HG03135 (cell line): ENCODE results near the gene OPRL1.

Experiments
- ATAC-seq: cut with Tn5 transposase; IDR thresholded peaks from one replicate; pipeline ENCODE4 v1.9.1; 2021; ENCODE audit warnings: mild to moderate bottlenecking, moderate library complexity; ENCODE audit not compliant: unreplicated experiment

OPRL1 gene

GRCh38 chr20:64042054-64042781, 37.7 kb upstream of the OPRL1 start:
- ATAC-seq, result no peak

DNA sequence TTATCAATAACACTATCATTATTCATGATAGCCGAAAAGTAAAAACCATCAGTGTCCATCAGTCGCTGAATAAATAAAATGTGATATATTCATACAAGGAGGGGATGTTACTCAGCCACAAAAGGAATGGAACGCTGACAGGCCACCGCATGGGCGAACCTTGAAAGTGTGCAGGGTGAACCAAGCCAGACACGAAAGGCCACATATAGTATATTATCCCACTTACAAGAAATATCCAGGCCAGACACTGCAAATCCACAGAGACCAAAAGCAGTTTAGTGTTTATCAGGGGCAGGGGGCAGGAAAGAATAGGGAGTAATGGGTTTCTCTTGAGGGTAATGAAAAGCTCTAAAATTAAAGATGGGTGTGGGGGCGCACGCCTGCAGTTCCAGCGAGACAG, 36.1 kb upstream of the OPRL1 start:
- ATAC-seq, result no peak

DNA sequence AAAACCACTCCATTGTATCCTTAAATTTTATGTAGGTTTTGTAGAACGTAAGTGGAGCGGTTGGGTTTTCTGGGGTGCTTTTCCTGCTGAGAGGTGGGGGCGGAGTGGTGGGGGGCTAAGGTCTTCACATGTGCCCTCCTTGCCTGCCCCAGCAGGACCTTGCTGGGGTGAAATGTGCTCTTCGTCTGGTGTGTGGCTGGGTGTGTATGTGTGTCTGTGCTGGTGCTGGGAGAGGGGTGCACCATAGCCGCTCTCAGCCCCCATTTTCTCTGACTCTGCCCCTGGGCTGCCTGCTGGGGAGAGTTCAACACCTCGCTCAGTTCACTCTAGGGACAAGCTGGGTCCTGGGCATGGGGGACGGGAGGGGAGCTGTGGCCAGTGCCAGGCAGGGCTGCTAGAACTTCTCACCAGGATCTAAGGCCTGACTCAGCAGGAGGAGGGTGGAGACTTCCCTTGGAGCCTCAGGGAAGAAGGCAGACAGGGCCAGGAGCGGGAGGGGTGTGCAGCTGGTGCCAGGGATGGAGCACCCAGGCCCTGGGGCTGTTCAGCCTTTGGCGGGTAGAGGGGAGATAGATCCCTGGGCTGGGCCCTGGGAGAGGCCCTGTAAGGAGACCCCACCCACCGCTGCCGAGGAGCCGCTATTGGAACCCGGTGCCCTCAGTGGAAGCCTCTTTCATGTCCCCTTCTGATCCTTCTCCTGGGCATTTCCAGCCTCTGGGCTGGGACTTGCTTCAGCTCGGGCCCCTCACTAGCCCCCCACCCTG, 35.2 kb upstream of the OPRL1 start:
- ATAC-seq, result no peak

DNA sequence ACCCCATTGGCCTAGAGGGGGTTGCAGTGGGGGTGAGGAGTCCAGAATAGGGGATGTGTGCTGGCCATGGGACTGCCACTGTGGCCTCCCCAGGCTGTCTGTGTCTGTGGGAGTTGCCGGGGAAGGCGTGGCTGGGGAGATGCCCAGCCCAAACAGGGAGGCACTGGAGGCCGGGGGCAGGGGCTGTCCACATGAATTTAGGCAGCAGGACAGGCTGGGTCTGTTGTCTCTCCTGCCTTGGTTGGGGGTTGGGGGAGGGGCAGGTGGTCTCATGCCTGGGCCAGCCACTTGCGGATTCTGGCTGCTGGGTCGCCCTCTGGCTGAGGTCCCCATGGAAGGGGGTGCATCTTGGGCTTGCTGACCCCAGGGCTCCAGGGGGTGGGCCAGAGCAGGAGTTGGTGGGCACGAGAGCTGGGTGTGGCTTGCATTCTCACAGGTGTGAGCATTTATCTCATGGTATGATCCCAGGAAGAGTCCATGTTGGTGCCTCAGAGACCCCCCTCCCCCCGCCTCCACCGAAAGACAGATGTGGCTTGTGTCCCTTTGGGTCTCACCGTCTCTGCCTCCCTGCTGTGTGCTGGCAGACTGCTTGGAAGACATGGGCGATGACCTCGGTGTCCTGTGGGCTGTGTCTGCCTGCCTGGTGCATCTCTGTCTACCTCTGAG, 34.4 kb upstream of the OPRL1 start:
- ATAC-seq, result no peak

DNA sequence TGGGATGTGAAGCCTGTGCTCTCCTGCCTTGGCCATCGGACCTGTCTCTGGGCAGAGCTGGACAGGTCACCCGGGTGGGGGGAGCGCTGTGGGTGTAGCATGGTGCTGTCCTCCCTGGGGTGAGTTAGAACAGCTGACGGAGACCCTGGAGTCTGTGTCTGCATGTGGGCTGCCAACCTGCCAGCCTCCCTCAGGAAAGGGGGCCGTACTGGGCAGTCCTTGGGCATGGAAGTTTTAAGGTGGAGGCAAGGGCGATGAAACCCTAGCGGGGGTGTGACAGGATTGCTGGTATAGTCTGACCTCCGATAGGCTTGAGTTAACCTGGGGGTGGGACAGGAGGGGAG, 32.9 kb upstream of the OPRL1 start:
- ATAC-seq, result no peak

- no peak for ATAC-seq
Measured at GRCh38 chr20:64047968-64048401, 31.9 kb upstream of the OPRL1 start.

DNA sequence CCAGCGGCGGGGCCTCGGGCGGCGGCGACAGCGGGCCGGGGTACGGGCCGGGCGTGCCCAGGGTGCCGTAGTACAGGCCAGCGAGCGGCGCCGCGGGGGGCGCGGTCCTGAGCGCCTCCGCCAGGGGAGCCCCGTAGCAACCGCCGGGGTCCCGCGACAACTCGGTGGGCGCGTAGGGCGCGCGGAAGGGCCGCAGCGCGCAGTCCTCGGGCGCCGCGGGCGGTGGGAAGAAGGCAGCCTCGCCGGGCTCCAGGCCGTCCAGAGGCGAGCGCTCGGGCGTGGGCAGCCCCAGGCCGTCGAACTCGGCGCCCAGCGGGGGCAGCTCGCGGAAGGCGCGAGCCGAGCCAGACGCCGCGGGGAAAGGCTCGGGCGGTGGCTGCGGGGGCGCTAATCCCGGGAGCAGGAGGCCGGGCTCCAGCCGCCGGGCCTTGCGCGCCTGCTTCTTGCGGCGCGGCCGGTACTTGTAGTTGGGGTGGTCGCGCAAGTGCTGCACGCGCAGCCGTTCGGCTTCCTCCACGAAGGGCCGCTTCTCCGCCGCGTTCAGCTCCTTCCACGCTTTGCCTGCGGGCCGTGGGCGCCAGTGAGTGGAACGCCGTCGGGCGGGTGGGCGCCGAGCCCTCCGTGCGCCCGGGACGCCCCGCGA, 31.4 kb upstream of the OPRL1 start:
- no peak for ATAC-seq

- ATAC-seq, result no peak
Measured at GRCh38 chr20:64049060-64049877, 30.6 kb upstream of the OPRL1 start, which contains the start of gene SOX18. SOX18 (minus strand) TSS chr20:64049639; CDS start chr20:64049516, 123 bp downstream.

DNA sequence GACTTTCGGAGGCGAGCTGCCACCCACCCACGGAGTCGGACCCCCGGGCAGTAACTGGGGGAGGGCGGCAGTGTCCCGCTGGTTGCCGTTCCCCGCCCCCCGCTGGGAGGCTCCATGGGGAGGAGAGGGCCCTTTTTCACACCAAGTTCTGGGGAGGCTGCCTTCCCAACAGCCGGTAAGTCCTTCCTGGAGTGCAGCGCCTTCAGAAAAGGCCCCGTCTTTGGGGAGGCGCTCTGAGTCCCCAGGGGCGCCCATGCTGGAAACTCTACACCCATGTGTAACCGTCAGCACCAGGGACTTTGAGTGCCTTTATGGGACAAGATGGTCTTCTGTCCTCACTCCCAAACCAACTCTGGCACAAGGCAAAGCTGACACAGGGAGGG, 30.0 kb upstream of the OPRL1 start:
- ATAC-seq, result no peak

- ATAC-seq, result no peak
Measured at GRCh38 chr20:64050261-64051032, 29.4 kb upstream of the OPRL1 start.

DNA sequence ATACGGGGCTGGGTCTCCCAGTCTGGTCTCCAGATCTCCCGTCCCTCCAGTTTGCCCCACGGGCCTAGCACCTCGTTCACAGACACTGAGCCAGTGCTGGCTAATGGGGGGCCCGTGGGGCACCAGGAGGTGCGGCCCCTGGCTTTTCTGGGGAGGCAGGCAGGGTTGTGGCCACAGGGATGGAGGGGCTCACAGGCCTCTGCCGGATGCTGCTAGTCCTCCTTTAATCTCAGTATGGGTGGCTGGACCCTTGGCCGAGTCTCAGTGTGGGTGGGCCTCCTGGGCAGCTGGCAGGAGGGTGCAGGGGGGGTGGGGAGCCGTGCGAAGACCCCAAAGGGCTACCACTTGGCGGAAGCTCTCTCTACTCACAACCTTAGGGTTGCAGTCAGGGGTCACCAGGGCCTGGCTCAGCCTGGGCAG, 28.8 kb upstream of the OPRL1 start:
- no peak for ATAC-seq

DNA sequence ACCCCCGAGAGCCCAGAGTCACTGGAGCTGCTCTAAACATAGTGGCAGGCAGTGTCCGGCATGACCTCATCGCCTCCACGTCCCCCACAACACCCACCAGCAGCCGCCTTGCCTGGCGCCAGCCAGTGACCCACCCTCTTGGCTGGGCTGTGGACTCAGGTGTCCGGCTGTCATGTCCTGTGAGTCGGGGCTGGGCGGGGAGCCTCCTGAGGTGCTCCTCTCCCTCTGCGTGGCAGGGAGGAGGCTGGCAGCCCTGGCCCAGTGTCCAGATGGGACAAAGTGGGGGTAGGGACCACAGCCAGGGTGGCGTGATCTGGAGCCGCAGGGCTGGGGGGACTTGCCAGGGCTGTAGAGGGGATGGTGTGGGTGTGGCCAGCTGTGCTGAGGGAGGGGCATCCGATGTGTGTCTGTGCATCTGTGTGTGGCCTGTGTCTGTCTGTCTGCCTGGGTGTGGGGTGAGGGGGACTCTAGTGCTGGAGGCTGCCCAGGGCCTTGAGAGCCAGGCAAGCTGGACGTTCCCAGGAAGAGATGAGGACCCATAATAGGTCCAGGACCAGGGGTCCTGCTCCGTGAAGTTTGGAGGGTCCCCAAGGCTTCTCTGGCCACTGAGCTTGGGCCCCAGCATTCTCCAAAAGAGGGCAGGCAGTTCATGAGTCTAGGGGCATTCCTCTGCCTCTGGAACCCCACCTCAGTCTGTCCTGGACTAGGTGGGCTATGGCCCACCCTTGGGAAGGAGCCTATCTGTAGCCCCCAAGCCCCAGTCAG, 28.1 kb upstream of the OPRL1 start:
- no peak for ATAC-seq

GRCh38 chr20:64052326-64052722, 27.6 kb upstream of the OPRL1 start:
- no peak for ATAC-seq

DNA sequence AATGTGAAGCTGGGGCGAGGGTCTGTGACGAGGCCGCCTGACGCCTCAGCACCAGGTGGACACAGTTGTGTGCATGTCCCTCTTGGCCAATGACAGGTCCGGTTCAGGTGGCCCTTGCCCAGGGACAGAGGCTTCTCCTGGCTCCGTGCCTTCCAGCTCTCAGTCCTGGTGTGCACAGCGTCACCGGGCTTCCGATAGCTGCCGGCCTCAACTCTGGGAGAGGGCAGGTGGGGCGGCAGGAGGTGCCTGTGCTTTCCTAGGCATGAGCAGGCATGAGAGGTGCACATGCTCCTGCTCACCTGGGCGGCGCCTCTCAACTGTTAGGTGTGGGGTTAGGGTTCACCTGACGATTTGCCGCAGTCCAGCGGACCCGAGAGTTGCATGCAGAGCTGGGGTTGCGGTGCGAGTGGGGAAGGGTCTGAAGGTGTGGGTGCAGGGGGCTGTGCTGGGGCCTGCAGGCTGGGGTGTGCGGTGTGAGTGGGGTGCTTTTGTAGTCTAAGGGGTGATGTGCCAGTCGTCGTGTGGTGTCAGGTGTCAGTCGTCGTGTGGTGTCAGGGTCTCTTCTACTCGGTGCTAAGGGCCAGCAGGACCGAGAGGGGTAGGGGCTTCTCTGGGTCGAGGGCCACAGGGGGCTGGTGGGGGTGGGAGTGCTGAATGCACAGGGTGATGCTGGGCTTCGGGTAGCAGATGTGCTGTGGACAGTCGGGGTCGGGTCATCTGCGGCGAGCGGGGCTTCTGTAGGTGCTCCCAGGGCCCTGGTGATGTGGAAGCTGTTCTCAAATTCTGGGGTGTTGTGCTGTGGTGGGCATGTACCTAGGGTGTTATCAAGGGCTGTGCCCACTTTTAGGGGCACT, 26.7 kb upstream of the OPRL1 start:
- no peak for ATAC-seq

DNA sequence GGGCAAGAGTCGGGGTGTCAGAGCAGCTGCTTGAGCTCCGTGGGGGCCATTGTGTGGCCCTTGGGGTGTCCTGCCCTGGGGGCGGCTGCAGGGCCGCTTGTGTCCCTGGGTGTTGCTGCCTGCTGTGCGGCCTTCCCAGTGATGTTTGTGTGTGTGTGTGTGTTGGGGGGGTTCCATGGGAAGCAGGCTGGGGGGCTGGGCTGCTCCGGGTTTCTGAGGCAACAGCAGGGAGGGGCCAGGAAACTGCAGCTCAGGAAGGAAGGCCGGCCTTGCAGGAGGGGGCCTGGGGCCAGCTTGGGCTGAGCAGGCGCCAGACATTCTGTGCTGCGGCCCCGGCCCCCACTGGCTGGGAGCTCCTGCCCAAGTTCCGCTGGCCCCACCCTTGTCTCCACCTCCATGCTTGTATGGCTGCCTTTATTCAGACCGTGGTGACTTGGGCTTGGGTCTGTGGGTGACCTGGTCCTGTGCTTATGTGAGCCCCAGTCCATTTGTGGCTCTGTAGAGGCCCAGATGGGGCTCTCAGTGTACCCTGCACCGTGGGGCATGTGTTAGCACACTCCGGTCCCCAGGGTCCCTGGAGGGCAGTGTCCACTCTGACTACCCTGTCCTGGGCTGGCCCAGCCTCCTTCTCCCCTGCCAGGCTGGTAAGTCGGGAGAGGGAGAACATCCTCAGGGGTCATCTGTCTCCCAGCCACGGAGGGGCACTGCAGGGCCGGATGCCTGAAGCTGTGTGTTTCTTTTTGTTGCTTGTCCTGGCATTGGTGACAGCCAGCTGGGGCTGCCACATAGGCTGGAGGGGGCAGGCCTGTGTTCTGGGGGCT, 25.8 kb upstream of the OPRL1 start:
- no peak for ATAC-seq

DNA sequence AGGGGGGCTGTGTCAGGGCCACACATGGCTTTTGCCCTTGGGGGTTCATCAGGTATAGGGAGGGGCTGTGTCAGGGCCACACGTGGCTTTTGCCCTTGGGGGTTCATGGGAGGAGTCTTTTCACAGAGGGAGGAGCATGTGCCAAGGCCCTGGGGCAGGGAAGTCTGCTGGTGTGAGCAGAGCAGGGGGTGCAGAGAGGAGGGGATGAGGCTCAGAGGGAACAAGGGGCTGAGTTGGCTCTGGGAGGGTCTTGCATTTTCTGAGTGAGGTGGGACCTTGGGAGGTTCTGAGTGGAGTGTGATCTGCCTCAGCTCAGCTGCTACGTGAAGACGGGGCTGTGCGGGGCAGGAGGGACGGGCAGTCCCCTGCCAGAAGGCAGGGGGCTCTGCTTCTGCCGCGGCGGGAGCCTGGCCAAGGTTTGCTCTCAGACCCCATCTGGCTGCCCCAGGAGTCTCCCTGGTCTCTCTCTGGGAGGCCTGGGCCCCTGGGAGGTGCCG, 24.4 kb upstream of the OPRL1 start:
- ATAC-seq, result no peak
